Ovary (tissue), 9 donors: ENCODE data around the gene MRRF. TPM values are rescaled to one million over a fixed set of nuclear protein-coding genes. Genes with fewer than 3 reads are reported as not detected.
"Not testable (repeated sequence)": the region's sequence is repeated elsewhere in the genome, so short reads cannot be mapped to it uniquely, and the experiment has no call there.

Source experiments
- DNase-seq, 5 donors: peaks; one replicate each; pipeline ENCODE4 v3.0.0-alpha.2; 2019 to 2020
- H3K27ac ChIP-seq, 2 donors: fragments of 200-600 bp; one replicate each; pipeline versions ENCODE4 v1.5.1 to v1.8.0; 2019 to 2022
- H3K27me3 ChIP-seq: fragments of 200-600 bp; one replicate; pipeline ENCODE4 v1.8.0; 2022
- H3K36me3 ChIP-seq: fragments of 200-600 bp; sonication (generic); one replicate; pipeline ENCODE4 v1.5.1; 2019
- H3K4me1 ChIP-seq: one replicate; pipeline ENCODE4 v1.8.1; 2013; ENCODE audit warnings: mild to moderate bottlenecking, moderate library complexity; ENCODE audit not compliant: insufficient read depth
- H3K4me3 ChIP-seq: fragments of 200-600 bp; sonication (generic); one replicate; pipeline ENCODE4 v1.5.1; 2017
- H3K9me3 ChIP-seq, 2 donors: fragments of 200-600 bp in 1 of 2; sonication (generic) in 1 of 2; one replicate each; pipeline versions ENCODE4 v1.5.1 to v1.8.1; 2013 to 2019; ENCODE audit warnings: mild to moderate bottlenecking in 1 of 2, moderate library complexity in 1 of 2
- CTCF ChIP-seq, 3 donors: fragments of 450-650 bp in 2 of 3; fragments of 200-600 bp in 1 of 3; IDR thresholded peaks; one replicate each; pipeline versions ENCODE4 v1.5.1 to v1.8.0; 2016 to 2022; ENCODE audit warnings: antibody characterized with exemption in 3 of 3, mild to moderate bottlenecking in 1 of 3
- EP300 ChIP-seq: sonication (generic); formaldehyde crosslinking; IDR thresholded peaks from one replicate; pipeline ENCODE4 v1.6.1; 2017; ENCODE audit warnings: antibody characterized with exemption
- POLR2A ChIP-seq: fragments of 450-650 bp; IDR thresholded peaks from one replicate; pipeline ENCODE4 v1.6.1; 2017; ENCODE audit warnings: antibody characterized with exemption, mild to moderate bottlenecking, moderate library complexity
- WGBS, 3 donors: extraction: QIAGEN DNeasy Blood & Tissue Kit in 1 of 3; methylation state at CpG; one replicate each; pipeline versions ENCODE4 v1.1.5 to v1.1.7; 2013 to 2017; 5-methylcytosine and 5-hydroxymethylcytosine counted together
- intact Hi-C, 4 donors: fragments of 100-400 bp; cut with DNase I; formaldehyde crosslinking; loops; one replicate each; pipeline versions ENCODE4 v1.11.0 to v1.15.1; 2022 to 2023
- polyA plus RNA-seq, 2 donors: library from polyadenylated mRNA; stranded (reverse); fragments of 200-250 nt in 1 of 2; fragments of 350-450 nt in 1 of 2; fragmentation: Illumina TruSeq in 1 of 2; extraction: RNeasy Lipid Tissue Mini Kit (QIAGEN cat#74804) in 1 of 2; gene quantifications; one replicate each; pipeline ENCODE4 v1.2.3, GENCODE V29; 2013 to 2014
- total RNA-seq, 7 donors: library from RNA; depleted of rRNA in 2 of 7; stranded (reverse); fragments of >200 nt in 2 of 7; fragmentation: NEBNext Ultra II Directional in 3 of 7; extraction: Animal tissue kit (Norgen Biotek cat#: 25700) in 3 of 7; gene quantifications; one replicate each; pipeline versions ENCODE4 v1.1.0 to v1.2.4, GENCODE V29; 2016 to 2023
- donor health status: DM: no; HTN: no; CAD: no; lungs with moderate emphysema.
- donor health status: DM: no; HTN: no; CAD: no.
- donor health status: Bipolar disorder and iron deficiency.
- donor health status: DM: yes; HTN: yes; CAD: no.
- donor health status: DM: no; HTN: no; CAD: no.
- donor health status: DM: yes; HTN: yes; CAD: no.

Gene MRRF
- total and polyA plus RNA-seq, 9 donors: 15.6 to 29.8 (median 22.2) TPM

- Histone ChIP-seq H3K4me3 (no peak overlapping the region), H3K36me3 (no peaks in the 10 kb centered on the region), H3K27ac (no peak overlapping the region), H3K27me3 (no peaks in the 10 kb centered on the region), H3K4me1 (no peaks in the 10 kb centered on the region), H3K9me3 (no peaks in the 10 kb centered on the region)
- DNase-seq: no peak
- no peak for TF ChIP-seq POLR2A
- no peak for TF ChIP-seq EP300
- no peak for TF ChIP-seq CTCF (IDR thresholded peaks at IDR 0.05)
- intact Hi-C loops: no loop called here
These were observed 49.5 kb downstream of the MRRF start for GRCh38 chr9:122314165-122314564.

GRCh38 chr9:122315534-122315933 is 50.9 kb downstream of the MRRF start:
- intact Hi-C loops: no loop called here
- Histone ChIP-seq H3K27me3 (no peaks in the 10 kb centered on the region), H3K27ac (no peak overlapping the region), H3K4me3 (no peak overlapping the region), H3K4me1 (no peaks in the 10 kb centered on the region), H3K9me3 (no peaks in the 10 kb centered on the region), H3K36me3 (no peaks in the 10 kb centered on the region)
- 71 to 80% (median 74%) methylated on average over 2 of the region's 2 CpGs for WGBS, 3 donors
- no peak for DNase-seq
- TF ChIP-seq EP300 (no peak), CTCF (IDR thresholded peaks at IDR 0.05) (no peak), POLR2A (no peak)

GRCh38 chr9:122318284-122318683 is 53.6 kb downstream of the MRRF start:
- H3K27me3 ChIP-seq: no peaks in the 10 kb centered on the region
- H3K4me3 ChIP-seq: no peak overlapping the region
- DNase-seq: no peak
- WGBS, 3 donors: 46 to 74% (median 66%) methylated on average over 3 of the region's 3 CpGs
- no peaks in the 10 kb centered on the region for H3K36me3 ChIP-seq
- intact Hi-C loops: no loop called here
- no peak for TF ChIP-seq POLR2A
- TF ChIP-seq EP300: no peak
- no peak for TF ChIP-seq CTCF (IDR thresholded peaks at IDR 0.05)
- no peaks in the 10 kb centered on the region for H3K4me1 ChIP-seq
- no peak overlapping the region for H3K27ac ChIP-seq
- H3K9me3 ChIP-seq: no peaks in the 10 kb centered on the region

GRCh38 chr9:122320413-122320881 is 55.8 kb downstream of the MRRF start:
- Histone ChIP-seq H3K27ac (no peak overlapping the region), H3K36me3 (no peaks in the 10 kb centered on the region), H3K4me3 (no peak overlapping the region), H3K27me3 (no peaks in the 10 kb centered on the region), H3K4me1 (no peaks in the 10 kb centered on the region), H3K9me3 (no peaks in the 10 kb centered on the region)
- TF ChIP-seq CTCF (IDR thresholded peaks at IDR 0.05) (no peak), EP300 (no peak), POLR2A (no peak)
- no peak for DNase-seq
- 25 to 30% (median 26%) methylated on average over 1 of the region's 1 CpG for whole genome bisulfite sequencing, 3 donors
- intact Hi-C loops: no loop called here

GRCh38 chr9:122322553-122322952 is 57.9 kb downstream of the MRRF start:
- TF ChIP-seq EP300: no peak
- TF ChIP-seq CTCF (IDR thresholded peaks at IDR 0.05): no peak
- TF ChIP-seq POLR2A: no peak
- Histone ChIP-seq H3K27me3 (no peaks in the 10 kb centered on the region), H3K4me3 (no peak overlapping the region), H3K27ac (no peak overlapping the region), H3K9me3 (no peaks in the 10 kb centered on the region), H3K36me3 (no peaks in the 10 kb centered on the region), H3K4me1 (no peaks in the 10 kb centered on the region)
- intact Hi-C loops: no loop called here
- no peak for DNase-seq
- 62 to 78% (median 63%) methylated on average over 2 of the region's 2 CpGs for WGBS, 3 donors

- H3K27ac ChIP-seq, H3K4me1 ChIP-seq, H3K36me3 ChIP-seq, H3K9me3 ChIP-seq, H3K4me3 ChIP-seq, H3K27me3 ChIP-seq, intact Hi-C loops, DNase-seq: not testable (repeated sequence)
- WGBS, 3 donors: 20 to 42% (median 31%) methylated on average over 1 of the region's 1 CpG
These were observed 60.0 kb downstream of the MRRF start for GRCh38 chr9:122324665-122325064.
